Measurements from ENCODE around the gene CMYA5.

- TF ChIP-seq, protein P1, sequence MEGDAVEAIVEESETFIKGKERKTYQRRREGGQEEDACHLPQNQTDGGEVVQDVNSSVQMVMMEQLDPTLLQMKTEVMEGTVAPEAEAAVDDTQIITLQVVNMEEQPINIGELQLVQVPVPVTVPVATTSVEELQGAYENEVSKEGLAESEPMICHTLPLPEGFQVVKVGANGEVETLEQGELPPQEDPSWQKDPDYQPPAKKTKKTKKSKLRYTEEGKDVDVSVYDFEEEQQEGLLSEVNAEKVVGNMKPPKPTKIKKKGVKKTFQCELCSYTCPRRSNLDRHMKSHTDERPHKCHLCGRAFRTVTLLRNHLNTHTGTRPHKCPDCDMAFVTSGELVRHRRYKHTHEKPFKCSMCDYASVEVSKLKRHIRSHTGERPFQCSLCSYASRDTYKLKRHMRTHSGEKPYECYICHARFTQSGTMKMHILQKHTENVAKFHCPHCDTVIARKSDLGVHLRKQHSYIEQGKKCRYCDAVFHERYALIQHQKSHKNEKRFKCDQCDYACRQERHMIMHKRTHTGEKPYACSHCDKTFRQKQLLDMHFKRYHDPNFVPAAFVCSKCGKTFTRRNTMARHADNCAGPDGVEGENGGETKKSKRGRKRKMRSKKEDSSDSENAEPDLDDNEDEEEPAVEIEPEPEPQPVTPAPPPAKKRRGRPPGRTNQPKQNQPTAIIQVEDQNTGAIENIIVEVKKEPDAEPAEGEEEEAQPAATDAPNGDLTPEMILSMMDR (IDR thresholded peaks at IDR 0.05; ENCODE audit: low read depth, low read length, poor library complexity, severe bottlenecking) = no peak
- TF ChIP-seq EZH2phosphoT487 (IDR thresholded peaks at IDR 0.05; ENCODE audit: borderline replicate concordance, low read length) = no peak
Measured at GRCh38 chr5:79642210-79642609, 47.4 kb upstream of the CMYA5 start.

All from DOHH2 (cell line).